HG03039 (cell line): ENCODE results near the gene TMEM161B.
"Not testable (repeated sequence)": the region's sequence is repeated elsewhere in the genome, so short reads cannot be mapped to it uniquely, and the experiment has no call there.

Source experiments
- ATAC-seq: cut with Tn5 transposase; IDR thresholded peaks from one replicate; pipeline ENCODE4 v1.9.1; 2021; ENCODE audit warnings: mild to moderate bottlenecking, moderate library complexity; ENCODE audit not compliant: unreplicated experiment

The TMEM161B gene

GRCh38 chr5:88250010-88250409 is 18.6 kb downstream of the TMEM161B start:
- no peak for ATAC-seq

GRCh38 chr5:88248743-88249540 is 19.7 kb downstream of the TMEM161B start:
- no peak for ATAC-seq

- ATAC-seq = no peak
Measured at GRCh38 chr5:88248094-88248493, 20.6 kb downstream of the TMEM161B start.

- ATAC-seq = no peak
Measured at GRCh38 chr5:88245893-88246244, 22.8 kb downstream of the TMEM161B start.

GRCh38 chr5:88245241-88245892 is 23.3 kb downstream of the TMEM161B start:
- ATAC-seq = no peak

- ATAC-seq = no peak
Measured at GRCh38 chr5:88244686-88245085, 24.0 kb downstream of the TMEM161B start.

- not testable (repeated sequence) for ATAC-seq
Measured at GRCh38 chr5:88243493-88243892, 25.2 kb downstream of the TMEM161B start.

- ATAC-seq = no peak
Measured at GRCh38 chr5:88238732-88239131, 29.9 kb downstream of the TMEM161B start.

GRCh38 chr5:88236866-88237642 is 31.6 kb downstream of the TMEM161B start:
- no peak for ATAC-seq

GRCh38 chr5:88235828-88236227 is 32.8 kb downstream of the TMEM161B start:
- no peak for ATAC-seq

- ATAC-seq = no peak
Measured at GRCh38 chr5:88235346-88235745, 33.3 kb downstream of the TMEM161B start.

- no peak for ATAC-seq
Measured at GRCh38 chr5:88230546-88231066, 38.0 kb downstream of the TMEM161B start.

- peak; percentile 72 for ATAC-seq
Measured at GRCh38 chr5:88226881-88227450, 41.7 kb downstream of the TMEM161B start.

- ATAC-seq = no peak
Measured at GRCh38 chr5:88214655-88215054, 54.0 kb downstream of the TMEM161B start.

- no peak for ATAC-seq
Measured at GRCh38 chr5:88207575-88207974, 61.1 kb downstream of the TMEM161B start.

GRCh38 chr5:88203981-88204750 is 64.5 kb downstream of the TMEM161B start:
- ATAC-seq = no peak

GRCh38 chr5:88195636-88196035 is 73.0 kb downstream of the TMEM161B start:
- ATAC-seq = no peak

- no peak for ATAC-seq
Measured at GRCh38 chr5:88193896-88194295, 74.7 kb downstream of the TMEM161B start.

- no peak for ATAC-seq
Measured at GRCh38 chr5:88190106-88190834, 78.4 kb downstream of the TMEM161B start.

GRCh38 chr5:88189484-88189883 is 79.2 kb downstream of the TMEM161B start:
- ATAC-seq = not testable (repeated sequence)
